Activated naive CD4-positive, alpha-beta T cell treated with anti-CD3 and anti-CD28 coated beads, Interleukin-2, amount 10 ng/mL, durations not matched to agents 5 hours and 36 hours (primary cell): ENCODE results near the gene PERCC1. TPM values are rescaled to one million over a fixed set of nuclear protein-coding genes. Genes with fewer than 3 reads are reported as not detected.

Experiments used
- total RNA-seq, 2 experiments: library from RNA; stranded (reverse); gene quantifications; one replicate each; pipeline ENCODE4 v1.2.3, GENCODE V29; 2021

PERCC1 gene
- total RNA-seq = under 1 TPM in 1 of 2 experiments, not detected in 1; 0.73 TPM

DNA sequence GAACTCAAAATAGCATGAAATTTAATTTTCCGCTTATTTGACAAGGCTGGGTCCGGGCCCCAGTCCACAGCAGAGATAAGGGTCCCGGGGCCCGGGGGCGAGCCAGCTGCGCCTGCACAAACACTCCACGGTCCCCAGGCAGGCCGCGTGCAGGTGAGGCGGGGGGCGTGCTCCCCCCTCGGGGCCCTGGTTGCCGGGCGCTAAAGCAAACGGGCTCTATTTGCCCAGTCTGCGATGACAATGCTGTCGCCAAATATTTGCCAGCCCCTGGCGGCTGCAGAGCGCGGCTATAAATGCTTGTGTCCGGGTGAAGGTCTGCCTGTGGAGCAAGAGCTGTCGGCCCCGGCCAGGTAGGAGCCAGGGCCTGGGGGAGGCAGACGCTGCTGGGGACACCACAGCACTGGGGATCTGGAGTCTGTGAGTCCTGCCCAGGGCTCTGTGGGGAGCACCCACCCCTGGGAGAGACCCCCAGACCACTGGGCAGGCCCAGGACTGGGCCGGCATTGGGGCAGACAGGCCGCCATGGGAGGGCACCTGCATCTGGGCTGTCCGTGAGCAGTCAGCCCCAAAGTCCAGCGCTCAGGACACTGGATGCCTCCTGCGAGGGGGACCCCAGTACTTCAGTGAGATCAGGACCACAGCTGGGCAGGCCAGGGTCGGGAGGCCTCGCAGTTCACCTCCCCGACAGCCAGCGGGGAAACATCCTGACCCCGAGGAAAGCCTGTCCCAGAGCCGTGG lies at the start of gene PERCC1:
Gene PERCC1, plus strand, starts transcription at position 320 of the 738 bp plus-strand sequence. CDS start 1,516 bp downstream, outside the sequence.

DNA sequence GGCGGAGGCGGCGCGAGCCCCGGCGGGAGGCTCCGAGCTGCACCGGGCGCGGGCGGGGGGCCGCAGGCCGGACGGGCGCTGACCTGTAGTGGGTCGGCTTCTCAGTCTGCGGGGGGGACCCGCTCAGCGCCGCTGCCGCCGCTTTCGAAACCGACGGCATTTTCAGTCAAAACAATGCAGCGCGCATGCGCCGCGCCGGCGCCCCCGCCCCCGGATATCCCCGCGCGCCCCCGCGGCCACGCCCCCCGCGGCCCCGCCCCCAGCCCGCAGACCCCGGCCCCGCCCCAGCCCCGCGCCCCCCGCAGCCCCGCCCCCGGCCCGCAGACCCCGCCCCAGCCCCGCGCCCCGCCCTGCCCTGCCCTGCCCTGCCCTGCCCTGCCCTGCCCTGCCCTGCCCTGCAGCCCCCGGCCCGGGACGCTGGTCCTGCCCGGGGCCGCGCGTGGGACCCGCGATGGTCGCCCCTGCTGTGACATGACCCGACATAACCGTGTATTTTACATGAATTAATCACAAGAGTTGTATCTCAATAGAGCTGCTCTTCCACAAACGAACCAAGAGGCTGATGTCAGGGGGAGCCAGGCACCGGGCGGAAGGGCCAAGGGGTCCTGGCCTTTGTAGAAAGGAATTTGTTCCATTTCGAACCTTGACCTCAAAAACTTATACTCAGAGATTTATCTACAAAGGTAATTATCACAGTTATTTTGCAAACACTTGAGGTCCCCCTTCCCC lies 16.2 kb upstream of the PERCC1 start, which contains the start of gene UNKL:
Gene UNKL, minus strand, starts transcription at position 173 of the 729 bp plus-strand sequence. Its CDS starts 13 bp downstream, at position 160.

DNA sequence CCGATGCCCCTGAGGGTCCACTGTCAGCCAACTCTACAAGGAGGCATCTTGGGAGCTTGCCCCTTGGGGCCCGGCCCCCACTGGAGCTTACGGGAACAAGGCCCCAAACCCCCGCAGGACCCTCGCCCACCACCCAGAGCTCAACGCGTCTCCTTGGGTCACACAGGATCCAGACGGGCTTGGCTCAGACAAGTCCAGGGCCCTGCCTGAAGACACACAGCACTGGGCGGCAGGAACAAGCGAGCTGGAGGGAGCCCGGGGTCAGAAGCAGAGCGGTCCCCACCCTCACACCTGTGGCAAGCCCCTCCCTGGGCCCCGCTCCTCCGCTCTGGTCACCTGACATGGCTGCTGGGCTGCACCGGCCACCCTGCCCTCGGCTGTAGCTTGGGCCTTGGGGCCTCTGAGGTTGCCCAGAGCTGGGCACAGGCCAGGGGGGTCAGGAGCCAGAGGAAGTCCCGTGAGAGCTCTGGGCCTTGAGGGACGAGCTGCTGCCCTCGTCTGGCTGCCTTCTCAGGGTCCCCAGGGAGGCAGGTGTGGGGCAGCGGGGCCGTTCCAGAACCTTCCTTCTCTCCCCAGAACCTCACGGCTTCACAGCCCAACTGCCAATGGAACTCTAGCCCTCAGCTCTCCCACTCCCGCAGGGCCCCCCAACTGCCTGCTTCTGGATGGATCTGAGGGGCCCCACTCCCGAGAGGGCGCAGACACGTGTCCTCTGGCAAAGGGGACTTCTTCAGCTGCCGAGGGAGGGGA lies 13.3 kb downstream of the PERCC1 start, which contains the start of gene CCDC154:
Gene CCDC154, minus strand, starts transcription at position 577 of the 750 bp plus-strand sequence. Its CDS starts 234 bp downstream, at position 343.

DNA sequence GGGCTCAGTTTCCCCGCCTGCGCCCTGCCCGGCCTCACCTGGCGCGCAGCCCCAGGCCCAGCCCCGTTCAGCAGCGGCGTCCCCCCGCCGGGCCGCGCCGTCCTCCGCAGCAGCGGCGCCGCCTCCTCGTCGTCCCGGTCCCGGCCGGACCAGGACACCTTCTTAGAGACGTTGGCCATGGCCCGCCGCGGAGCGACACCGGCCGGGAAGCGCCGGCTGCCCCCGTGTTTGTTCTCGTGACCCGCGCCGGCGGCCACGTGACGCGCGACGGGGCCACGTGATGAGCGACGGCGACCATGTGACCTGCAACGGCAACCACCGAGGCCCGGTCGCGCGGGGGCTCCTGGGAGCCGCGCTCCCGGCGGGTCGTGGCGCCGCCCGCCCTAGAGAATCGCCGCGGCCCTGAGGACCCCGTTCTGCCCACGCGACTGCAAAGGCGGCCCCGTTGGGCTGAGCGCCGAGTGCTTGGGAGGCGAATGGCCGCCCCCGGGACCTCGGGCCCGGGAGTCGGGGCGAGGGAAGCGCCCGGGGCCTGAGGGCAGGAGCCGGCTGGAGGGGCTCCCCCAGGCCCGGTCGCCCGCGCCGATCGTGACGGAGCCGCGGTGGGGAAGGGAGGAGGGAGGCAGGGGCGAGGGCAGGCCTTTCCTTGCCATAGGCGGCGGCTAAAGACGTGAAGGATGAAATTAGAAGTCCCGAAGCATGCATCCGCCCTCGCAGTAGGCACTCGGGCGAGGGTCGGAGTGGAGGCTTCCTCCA lies 44.1 kb downstream of the PERCC1 start, which contains the start of gene CLCN7:
Gene CLCN7, minus strand, starts transcription at position 233 of the 756 bp plus-strand sequence. Its CDS starts 54 bp downstream, at position 179.

Other genes with a start within 250 kb of the PERCC1 start
- not detected for gene TPSG1, start 205.8 kb upstream of the PERCC1 start, total RNA-seq
- not detected for gene TPSB2, start 200.9 kb upstream of the PERCC1 start, total RNA-seq
- gene TPSAB1, start 190.4 kb upstream of the PERCC1 start, total RNA-seq = not detected
- gene TPSD1, start 175.0 kb upstream of the PERCC1 start, total RNA-seq = not detected
- gene UBE2I, start 121.4 kb upstream of the PERCC1 start, total RNA-seq = 100 to 1,000 TPM; 165 to 201 TPM
- gene BAIAP3, start 97.4 kb upstream of the PERCC1 start, total RNA-seq = 1 to 10 TPM; 1.4 to 1.7 TPM
- gene TSR3, start 79.2 kb upstream of the PERCC1 start, total RNA-seq = 10 to 100 TPM; 34.5 to 38.1 TPM
- gene GNPTG, start 79.1 kb upstream of the PERCC1 start, total RNA-seq = 10 to 100 TPM; 37.3 to 40.1 TPM
- gene UNKL, start 16.4 kb upstream of the PERCC1 start, total RNA-seq = 10 to 100 TPM; 46.5 to 51.1 TPM
- gene UQCC4, start 10.3 kb upstream of the PERCC1 start, total RNA-seq = 10 to 100 TPM; 11.5 to 14.0 TPM
- gene CCDC154, start 13.5 kb downstream of the PERCC1 start, total RNA-seq = 1 to 10 TPM; 2.7 to 3.7 TPM
- 10 to 100 TPM; 61.3 to 66.5 TPM for gene CLCN7, start 44.0 kb downstream of the PERCC1 start, total RNA-seq
- not detected for gene PTX4, start 57.9 kb downstream of the PERCC1 start, total RNA-seq
- gene TELO2, start 62.3 kb downstream of the PERCC1 start, total RNA-seq = 10 to 100 TPM; 55.8 to 58.1 TPM
- 10 to 100 TPM; 64.2 to 65.7 TPM for gene TMEM204, start 102.6 kb downstream of the PERCC1 start, total RNA-seq
- 10 to 100 TPM; 11.7 to 13.4 TPM for gene IFT140, start 181.0 kb downstream of the PERCC1 start, total RNA-seq
- 10 to 100 TPM; 27.4 to 28.1 TPM for gene CRAMP1, start 181.3 kb downstream of the PERCC1 start, total RNA-seq
- gene JPT2, start 247.2 kb downstream of the PERCC1 start, total RNA-seq = 10 to 100 TPM; 45.1 to 47.1 TPM